GM18520 (cell line): Measurements from ENCODE around the gene SZT2.

Experiments used
- ATAC-seq: cut with Tn5 transposase; IDR thresholded peaks from one replicate; pipeline ENCODE4 v1.9.1; 2021; ENCODE audit not compliant: unreplicated experiment

SZT2 gene

GRCh38 chr1:43421976-43422750 lies 32.5 kb downstream of the SZT2 start:
- no peak for ATAC-seq

GRCh38 chr1:43422995-43423671 lies 33.4 kb downstream of the SZT2 start:
- ATAC-seq = no peak

- ATAC-seq = no peak
Measured at GRCh38 chr1:43423672-43424550, 34.2 kb downstream of the SZT2 start.

GRCh38 chr1:43425045-43425444 lies 35.3 kb downstream of the SZT2 start:
- no peak for ATAC-seq

- ATAC-seq = no peak
Measured at GRCh38 chr1:43426221-43426620, 36.5 kb downstream of the SZT2 start.

- no peak for ATAC-seq
Measured at GRCh38 chr1:43427524-43427923, 37.8 kb downstream of the SZT2 start.

GRCh38 chr1:43427941-43428340 lies 38.2 kb downstream of the SZT2 start:
- no peak for ATAC-seq

- ATAC-seq = no peak
Measured at GRCh38 chr1:43430831-43431230, 41.1 kb downstream of the SZT2 start.

GRCh38 chr1:43431676-43432075 lies 42.0 kb downstream of the SZT2 start:
- no peak for ATAC-seq

- no peak for ATAC-seq
Measured at GRCh38 chr1:43432171-43432860, 42.6 kb downstream of the SZT2 start.

- no peak for ATAC-seq
Measured at GRCh38 chr1:43432907-43433306, 43.2 kb downstream of the SZT2 start.

- no peak for ATAC-seq
Measured at GRCh38 chr1:43434256-43434655, 44.6 kb downstream of the SZT2 start.

- no peak for ATAC-seq
Measured at GRCh38 chr1:43435146-43436145, 45.7 kb downstream of the SZT2 start.

GRCh38 chr1:43436371-43436770 lies 46.7 kb downstream of the SZT2 start:
- ATAC-seq = no peak

- no peak for ATAC-seq
Measured at GRCh38 chr1:43437031-43437973, 47.6 kb downstream of the SZT2 start.

- no peak for ATAC-seq
Measured at GRCh38 chr1:43438006-43438405, 48.3 kb downstream of the SZT2 start.

GRCh38 chr1:43438576-43438952 lies 48.9 kb downstream of the SZT2 start:
- ATAC-seq = no peak

GRCh38 chr1:43438953-43439581 lies 49.4 kb downstream of the SZT2 start:
- ATAC-seq = no peak
